AG04450 (cell line): ENCODE data around the gene CPA1. TPM values are rescaled to one million over a fixed set of nuclear protein-coding genes. Genes with fewer than 3 reads are reported as not detected.

Source experiments
- CTCF ChIA-PET: fragments of 300-600, 350-600 bp; formaldehyde crosslinking; extraction: SDS; loops from one replicate; lab custom pipeline; 2022; ENCODE audit warnings: antibody characterized with exemption, inconsistent platforms; lab: Charles Lee
- POLR2A ChIA-PET: fragments of 350-600 bp; formaldehyde crosslinking; extraction: SDS; loops from one replicate; lab custom pipeline; 2021; ENCODE audit warnings: antibody characterized with exemption, inconsistent platforms; lab: Yijun Ruan, JAX
- DNase-seq: peaks from one replicate; pipeline ENCODE4 v3.0.0-alpha.2; 2011; ENCODE audit warnings: low read depth, low spot score
- H3K27ac ChIP-seq: one replicate; pipeline ENCODE4 v1.5.1; 2012; ENCODE audit warnings: low read depth, low read length, control low read depth
- H3K27me3 ChIP-seq: one replicate; pipeline ENCODE4 v1.6.0; 2012; ENCODE audit warnings: low read length; ENCODE audit not compliant: control insufficient read depth, insufficient read depth
- H3K4me3 ChIP-seq: 2 replicates; pipeline ENCODE4 v1.5.1; 2011; ENCODE audit warnings: mild to moderate bottlenecking, low read depth, low read length, control low read depth
- H3K9me3 ChIP-seq: 2 replicates; pipeline ENCODE4 v1.5.1; 2012; ENCODE audit warnings: low read length; ENCODE audit not compliant: control insufficient read depth, insufficient read depth
- polyA plus RNA-seq: library from polyadenylated mRNA; depleted of rRNA; stranded (reverse); fragments of >200 nt; gene quantifications from 2 replicates; pipeline ENCODE4 v1.2.3, GENCODE V29; 2011
- TF ChIP-seq, protein P1 (sequence below): IDR thresholded peaks from 2 replicates; pipeline ENCODE4 v1.5.1; 2011; ENCODE audit warnings: low read depth, low read length, control low read depth, inconsistent platforms

Gene CPA1
- polyA plus RNA-seq, 1 experiment = 0.07 TPM

DNA sequence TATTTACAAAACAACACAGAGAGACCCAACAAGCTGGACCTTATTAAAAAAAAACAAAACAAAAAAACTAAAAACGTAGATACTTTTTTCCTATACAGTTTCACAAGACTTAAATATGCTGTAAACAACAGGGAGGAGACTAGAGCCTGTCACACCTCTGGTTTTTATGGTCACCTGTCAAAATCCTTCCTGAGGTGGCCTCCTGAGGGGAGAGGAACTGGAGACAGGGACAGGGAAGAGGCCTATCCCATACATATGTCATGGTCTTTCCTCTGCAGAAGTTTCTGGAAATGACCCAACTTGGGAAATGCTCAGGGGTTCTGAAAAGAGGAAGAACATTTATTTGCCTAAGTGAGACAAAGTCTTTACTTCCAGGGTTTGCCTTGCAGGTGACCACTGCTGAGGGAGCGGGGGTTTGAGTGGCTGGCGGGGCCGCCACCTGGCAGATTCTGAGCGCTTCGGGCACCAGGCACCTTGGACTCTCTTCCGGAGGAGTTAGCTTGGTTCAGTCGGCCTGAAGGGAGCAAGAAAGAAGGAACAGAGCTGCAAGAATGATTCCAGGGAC, 18.3 kb downstream of the CPA1 start:
- no peak for DNase-seq
- H3K27me3 ChIP-seq = no peaks in the 10 kb centered on the region
- H3K9me3 ChIP-seq = no peaks in the 10 kb centered on the region
- TF ChIP-seq, protein P1, sequence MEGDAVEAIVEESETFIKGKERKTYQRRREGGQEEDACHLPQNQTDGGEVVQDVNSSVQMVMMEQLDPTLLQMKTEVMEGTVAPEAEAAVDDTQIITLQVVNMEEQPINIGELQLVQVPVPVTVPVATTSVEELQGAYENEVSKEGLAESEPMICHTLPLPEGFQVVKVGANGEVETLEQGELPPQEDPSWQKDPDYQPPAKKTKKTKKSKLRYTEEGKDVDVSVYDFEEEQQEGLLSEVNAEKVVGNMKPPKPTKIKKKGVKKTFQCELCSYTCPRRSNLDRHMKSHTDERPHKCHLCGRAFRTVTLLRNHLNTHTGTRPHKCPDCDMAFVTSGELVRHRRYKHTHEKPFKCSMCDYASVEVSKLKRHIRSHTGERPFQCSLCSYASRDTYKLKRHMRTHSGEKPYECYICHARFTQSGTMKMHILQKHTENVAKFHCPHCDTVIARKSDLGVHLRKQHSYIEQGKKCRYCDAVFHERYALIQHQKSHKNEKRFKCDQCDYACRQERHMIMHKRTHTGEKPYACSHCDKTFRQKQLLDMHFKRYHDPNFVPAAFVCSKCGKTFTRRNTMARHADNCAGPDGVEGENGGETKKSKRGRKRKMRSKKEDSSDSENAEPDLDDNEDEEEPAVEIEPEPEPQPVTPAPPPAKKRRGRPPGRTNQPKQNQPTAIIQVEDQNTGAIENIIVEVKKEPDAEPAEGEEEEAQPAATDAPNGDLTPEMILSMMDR = no peak
- H3K27ac ChIP-seq = no peak overlapping the region
- H3K4me3 ChIP-seq = no peak overlapping the region
- ChIA-PET POLR2A (no interaction called here), CTCF (no interaction called here)

GRCh38 chr7:130400120-130400572, 19.9 kb downstream of the CPA1 start:
- CTCF ChIA-PET = no interaction called here
- Histone ChIP-seq H3K27ac (peak overlapping the region; percentile 62), H3K4me3 (no peak overlapping the region), H3K9me3 (no peaks in the 10 kb centered on the region), H3K27me3 (no peaks in the 10 kb centered on the region)
- DNase-seq = no peak
- POLR2A ChIA-PET = interaction anchor here (0.6 kb wide), 1 partner anchor 281 kb away, joined by 8 read pairs; no protein-coding TSS in a partner anchor
- TF ChIP-seq, protein P1 = no peak

DNA sequence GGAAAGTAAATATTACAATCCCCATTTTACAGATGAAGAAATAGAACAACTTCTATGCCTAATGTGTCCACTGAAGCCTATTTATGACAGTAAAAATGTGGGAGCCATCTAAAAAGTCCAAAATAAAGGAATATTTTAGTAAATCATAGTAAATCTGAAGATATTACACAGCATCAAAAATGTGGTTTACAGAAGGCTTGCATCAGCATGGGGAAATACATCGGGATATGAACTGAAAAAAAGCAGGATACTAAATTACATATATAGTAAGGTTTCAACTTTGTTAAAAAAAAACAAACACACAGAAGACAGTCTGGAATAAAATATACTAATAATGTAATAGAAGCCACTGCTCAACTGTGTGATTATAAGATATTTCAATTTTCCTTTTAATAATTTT, 20.8 kb downstream of the CPA1 start:
- no peak for DNase-seq

DNA sequence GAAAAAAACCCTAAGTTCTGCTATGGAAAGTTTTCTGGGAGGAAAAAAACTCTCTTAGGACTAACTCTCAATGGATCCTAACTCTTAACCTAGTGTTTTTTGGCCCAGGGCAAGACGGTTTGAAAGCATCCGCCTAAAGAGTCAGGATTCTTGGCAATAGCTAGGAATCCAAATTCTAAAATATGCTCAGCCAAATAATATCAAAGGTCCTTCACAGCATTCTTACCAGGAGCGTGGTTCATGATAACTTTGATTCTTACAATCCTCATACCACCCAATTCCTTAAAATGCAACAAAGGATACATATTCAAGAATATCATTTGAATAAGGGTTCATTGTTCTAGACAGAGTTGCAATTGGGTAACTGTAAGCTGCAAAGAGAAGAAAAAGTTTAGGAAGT, 21.3 kb downstream of the CPA1 start:
- CTCF ChIA-PET = interaction anchor here (0.5 kb wide), 1 partner anchor 294 kb away, joined by 3 read pairs; no protein-coding TSS in a partner anchor
- no peak overlapping the region for H3K27ac ChIP-seq

More for the DNA sequence above, 20.8 kb downstream of the CPA1 start:
- Histone ChIP-seq H3K4me3 (no peak overlapping the region), H3K9me3 (no peaks in the 10 kb centered on the region), H3K27me3 (no peaks in the 10 kb centered on the region), H3K27ac (no peak overlapping the region)
- POLR2A ChIA-PET = no interaction called here
- TF ChIP-seq, protein P1 = no peak
- CTCF ChIA-PET = no interaction called here

DNA sequence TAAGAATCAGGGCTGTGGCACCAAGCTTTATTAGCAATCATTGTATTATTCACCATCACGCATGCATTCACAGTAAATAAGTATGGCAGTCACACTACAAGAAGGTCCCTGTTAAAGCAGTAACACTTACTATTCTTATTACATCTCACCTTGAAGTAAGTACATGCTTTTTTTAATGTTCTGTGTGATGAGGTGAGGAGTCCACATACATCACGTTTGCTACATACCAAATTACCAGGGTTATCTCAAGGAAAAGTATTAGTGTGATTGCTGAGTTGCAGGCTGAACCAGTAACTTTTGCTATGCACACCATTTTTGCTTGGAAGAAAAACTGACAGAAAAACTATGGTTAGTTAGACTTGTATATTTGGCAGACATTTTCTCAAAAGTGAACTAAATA, 24.7 kb downstream of the CPA1 start:
- CTCF ChIA-PET = no interaction called here

More for the DNA sequence above, 21.3 kb downstream of the CPA1 start:
- DNase-seq = no peak
- POLR2A ChIA-PET = interaction anchor here (0.6 to 0.7 kb wide), 2 partner anchors 29 to 164 kb away, joined by 3 to 4 read pairs; no protein-coding TSS in a partner anchor
- no peaks in the 10 kb centered on the region for H3K9me3 ChIP-seq
- no peak overlapping the region for H3K4me3 ChIP-seq
- TF ChIP-seq, protein P1 = no peak
- H3K27me3 ChIP-seq = no peaks in the 10 kb centered on the region

More for the DNA sequence above, 24.7 kb downstream of the CPA1 start:
- no peak for DNase-seq
- POLR2A ChIA-PET = no interaction called here
- Histone ChIP-seq H3K27me3 (no peaks in the 10 kb centered on the region), H3K27ac (no peak overlapping the region), H3K4me3 (no peak overlapping the region), H3K9me3 (no peaks in the 10 kb centered on the region)
- TF ChIP-seq, protein P1 = no peak
